SH-SY5Y (cell line): ENCODE results near the gene MAPKAPK3.

Experiments used
- GATA2 ChIP-seq: IDR thresholded peaks from 2 replicates; pipeline ENCODE4 v1.6.1; 2011; ENCODE audit warnings: mild to moderate bottlenecking, low read depth, low read length
- GATA3 ChIP-seq: IDR thresholded peaks from 2 replicates; pipeline ENCODE4 v1.6.1; 2011; ENCODE audit warnings: low read depth, mild to moderate bottlenecking, low read length, moderate library complexity

- TF ChIP-seq GATA2 (no peak), GATA3 (no peak)
Measured at GRCh38 chr3:50616003-50616769, 765 bp upstream of the MAPKAPK3 start.
